Stimulated activated CD4-positive, alpha-beta T cell treated with anti-CD3 and anti-CD28 coated beads, Interleukin-1b, Interleukin-23, amount 100 ng/mL, for 48 hours (primary cell): ENCODE measurements around the gene NHS.
A peak's percentile ranks its signal among the peaks of the same experiment; 100 is the strongest.
"Not testable (repeated sequence)": the region's sequence is repeated elsewhere in the genome, so short reads cannot be mapped to it uniquely, and the experiment has no call there.

Experiments
- DNase-seq: peaks from one replicate; pipeline ENCODE4 v3.0.0-alpha.2; 2020

Gene NHS

DNA sequence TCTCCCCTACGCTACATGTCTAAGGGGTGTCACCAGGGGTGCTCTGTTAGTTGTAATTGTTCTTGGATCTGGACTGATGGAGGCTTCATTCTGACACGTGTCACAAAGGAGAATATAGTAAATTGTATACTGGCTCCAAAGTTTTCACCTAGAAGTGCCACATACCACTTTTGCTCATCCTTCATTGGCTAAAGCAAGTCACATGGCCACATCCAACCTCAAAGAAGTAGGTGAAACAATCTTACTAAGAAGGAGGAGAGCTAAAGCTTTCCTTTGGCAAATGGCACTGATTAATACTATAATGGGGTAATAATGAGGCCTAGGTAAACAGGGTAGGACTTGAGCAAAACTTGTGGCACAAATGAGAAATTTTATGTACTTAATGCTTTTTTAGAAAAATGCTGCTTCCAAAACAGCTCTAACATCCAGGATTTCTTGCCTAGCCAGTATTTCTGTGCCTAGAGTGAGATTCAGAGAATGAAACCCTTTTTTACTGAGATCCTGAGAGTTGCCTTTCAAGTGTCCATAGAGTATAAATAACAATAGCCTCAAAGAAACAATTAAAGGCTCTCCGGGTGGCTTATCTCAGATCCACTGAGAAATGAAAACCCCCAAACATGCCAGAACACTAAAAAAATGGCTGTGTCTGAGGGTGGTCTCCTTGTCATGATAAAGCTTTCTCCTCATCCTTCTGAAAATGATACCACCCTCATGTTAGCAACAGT, 34.7 kb downstream of the NHS start:
- no peak for DNase-seq

DNA sequence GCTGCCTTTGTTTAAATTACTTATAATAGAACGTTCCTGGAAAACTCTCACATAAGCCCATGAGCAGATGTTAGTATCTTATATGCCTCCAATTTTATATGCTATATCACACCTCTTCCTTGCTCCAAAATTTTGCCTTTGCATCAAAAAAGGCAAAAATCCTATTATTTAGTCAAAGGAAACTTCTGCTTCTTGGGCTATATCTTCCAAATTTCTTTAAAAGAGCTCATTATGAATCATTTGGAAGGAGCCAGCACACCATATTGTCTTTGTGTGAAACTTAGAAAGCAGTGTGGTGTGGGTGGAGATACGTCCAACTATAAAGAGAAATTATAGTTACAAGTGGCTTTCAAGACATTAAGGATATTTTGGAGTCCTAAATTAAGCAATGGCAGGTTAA, 35.7 kb downstream of the NHS start:
- no peak for DNase-seq

DNA sequence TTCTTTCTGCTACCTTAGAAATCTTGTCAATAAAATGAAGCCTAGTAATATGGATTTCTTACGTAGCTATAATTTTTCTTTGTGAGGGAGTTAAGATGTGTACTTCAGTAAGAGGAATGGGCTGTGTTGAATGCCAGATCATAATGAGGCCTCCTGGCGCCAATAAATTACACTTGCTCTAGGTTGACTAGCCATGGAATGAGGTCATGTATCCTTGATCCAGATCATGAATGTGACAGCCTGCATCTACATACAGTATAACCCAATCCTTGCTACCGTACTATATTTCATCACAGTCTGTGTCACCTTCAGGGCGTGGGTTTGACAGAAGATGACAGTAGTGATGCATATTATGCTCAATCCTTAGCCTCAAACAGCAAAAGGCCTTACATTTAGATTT, 36.2 kb downstream of the NHS start:
- DNase-seq: no peak

DNA sequence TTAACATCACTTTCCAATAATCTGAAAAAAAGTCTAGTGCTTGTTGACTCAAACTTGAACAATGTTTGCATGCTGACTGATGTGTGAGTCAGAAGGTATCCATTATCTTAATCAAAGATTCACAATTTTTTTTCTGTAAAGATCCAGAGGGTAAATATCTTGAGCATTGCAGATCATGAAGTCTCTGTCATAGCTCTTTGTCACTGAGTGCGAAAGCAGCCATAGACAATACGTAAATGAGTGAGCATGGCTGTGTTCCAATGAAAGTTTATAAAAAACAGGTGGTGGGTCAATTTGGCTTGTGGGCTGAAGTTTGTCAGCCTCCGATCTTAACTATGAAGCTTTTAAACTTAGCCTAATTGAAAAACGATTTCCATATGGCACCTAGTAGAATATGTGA, 37.7 kb downstream of the NHS start:
- no peak for DNase-seq

DNA sequence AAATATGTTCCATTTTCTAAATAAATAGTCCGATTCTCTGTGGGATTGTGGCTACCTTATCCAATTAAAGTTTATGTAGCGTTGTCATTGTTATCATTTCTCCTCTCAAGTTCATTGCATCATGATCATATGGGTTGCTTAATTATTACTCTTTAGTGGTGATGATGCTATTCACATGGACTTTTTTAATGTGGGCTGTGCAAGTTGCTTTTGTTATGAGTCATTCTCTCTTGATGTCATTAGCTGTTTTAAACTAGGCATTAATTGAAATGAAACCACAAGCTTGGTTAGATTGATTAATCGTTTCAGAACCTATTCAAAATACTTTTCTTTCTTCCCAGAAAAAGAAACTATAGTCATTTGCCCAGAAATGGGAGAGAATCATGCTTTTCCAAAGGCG, 38.2 kb downstream of the NHS start:
- no peak for DNase-seq

DNA sequence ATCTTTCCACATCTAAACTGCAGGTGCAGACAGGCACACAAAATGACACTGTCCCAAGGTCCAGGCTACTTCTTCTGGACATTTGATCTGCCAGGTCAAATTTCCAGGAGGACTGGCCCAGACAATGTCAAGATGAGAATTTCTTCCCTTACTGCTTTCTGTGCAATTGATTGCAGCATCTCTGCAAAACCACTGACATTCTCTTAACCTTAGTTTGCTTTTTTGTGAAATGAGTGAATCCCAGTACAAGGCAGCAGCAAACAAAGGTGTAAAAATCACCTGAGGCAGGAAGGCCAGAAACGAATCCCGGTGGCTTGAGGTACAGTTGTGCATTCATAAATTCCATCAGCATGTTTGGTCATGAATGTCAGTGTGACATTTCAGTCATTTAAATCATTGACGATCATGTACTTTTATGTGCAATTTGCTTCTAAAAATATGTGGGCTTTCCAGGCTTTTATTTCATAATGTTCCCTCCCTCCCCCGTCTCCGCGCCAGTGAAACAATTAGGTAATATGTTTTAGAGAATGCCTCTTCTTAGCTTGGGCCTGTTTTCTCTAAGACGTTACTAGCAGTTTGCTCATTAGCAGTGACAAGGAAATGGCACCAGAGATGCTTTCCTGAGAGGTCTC, 39.1 kb downstream of the NHS start:
- DNase-seq: no peak

DNA sequence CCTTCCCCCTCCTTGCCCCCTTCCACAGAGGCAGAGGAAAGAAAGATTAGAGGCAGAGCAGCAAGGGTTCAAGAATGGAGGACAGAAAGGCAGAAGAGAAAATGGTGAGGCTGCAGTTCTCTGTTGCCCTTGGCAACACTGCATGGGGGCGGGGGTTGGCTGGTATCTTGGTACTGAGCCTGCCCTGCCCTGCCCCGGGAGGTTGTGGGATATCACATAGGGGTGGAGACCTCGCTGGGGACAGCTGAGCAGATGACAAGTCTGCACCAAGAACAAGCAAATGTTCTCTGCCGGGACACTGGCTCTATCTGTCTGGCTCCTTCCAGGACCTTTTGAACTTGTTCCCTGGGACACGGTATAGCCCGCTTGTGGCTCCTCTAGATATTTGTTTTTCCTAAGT, 39.8 kb downstream of the NHS start:
- peak; percentile 1 for DNase-seq

DNA sequence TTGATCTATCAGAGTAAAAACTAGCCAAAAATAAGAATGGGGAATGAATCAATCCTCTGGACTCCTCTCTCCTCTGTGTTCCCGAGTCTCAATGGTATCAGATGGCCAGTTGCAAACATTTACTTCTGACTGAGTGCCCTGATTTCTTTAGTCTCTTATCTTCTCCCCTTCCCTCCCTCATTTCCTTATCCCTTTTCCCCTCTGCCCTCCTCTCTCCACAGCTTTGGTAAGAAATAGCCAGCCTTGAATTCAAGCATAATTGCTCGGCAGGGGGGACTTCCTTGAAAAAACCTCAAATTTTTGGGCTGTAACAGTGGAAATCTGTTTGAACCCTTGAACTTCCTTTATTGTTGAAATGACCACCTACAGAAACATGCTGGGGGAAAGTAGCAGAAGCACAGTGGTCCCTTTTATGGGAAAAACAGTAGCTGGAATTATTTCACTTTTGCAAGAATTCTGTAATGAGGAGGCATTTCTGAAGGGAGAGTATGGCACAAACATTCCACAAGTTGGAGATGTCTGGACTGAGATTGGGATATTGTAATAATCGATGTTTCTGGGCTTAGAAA, 40.3 kb downstream of the NHS start:
- no peak for DNase-seq

DNA sequence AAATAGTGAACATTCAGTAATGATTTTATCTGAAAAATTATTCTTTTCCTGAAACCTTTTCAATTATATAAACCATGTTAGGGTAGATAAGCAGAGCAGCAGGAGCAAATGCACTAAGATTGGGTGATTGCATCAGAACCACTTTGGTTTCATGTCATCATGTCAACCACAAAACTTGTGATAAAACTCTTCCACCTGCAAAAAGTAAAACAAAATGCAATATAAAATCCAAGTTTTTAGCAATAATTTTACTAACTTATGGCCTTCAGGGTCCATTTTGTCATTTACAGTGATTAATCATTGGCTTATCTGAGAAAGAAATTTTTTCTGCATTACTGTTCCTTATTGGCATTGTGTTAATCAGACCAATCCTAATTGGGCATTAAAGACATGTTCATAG, 42.4 kb downstream of the NHS start:
- no peak for DNase-seq

DNA sequence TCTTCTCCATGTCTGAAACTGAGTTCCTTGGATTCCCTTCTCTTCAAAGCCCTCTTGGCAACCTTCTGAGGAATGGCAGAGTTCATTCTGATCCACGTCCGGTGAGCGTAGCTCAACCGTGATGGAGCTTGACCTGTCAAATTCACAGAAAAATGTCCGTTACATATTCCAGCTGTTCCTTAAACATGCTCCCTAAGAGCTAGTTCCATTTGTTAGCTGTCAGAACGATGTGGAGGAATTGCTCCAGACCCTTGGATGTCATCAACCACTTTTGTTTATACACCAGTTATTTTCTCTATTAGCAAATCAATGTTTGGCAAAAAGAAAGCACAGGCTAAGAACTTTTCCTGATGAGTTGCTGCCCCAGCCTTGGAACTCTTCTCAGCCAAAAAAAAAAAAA, 50.1 kb downstream of the NHS start:
- no peak for DNase-seq

DNA sequence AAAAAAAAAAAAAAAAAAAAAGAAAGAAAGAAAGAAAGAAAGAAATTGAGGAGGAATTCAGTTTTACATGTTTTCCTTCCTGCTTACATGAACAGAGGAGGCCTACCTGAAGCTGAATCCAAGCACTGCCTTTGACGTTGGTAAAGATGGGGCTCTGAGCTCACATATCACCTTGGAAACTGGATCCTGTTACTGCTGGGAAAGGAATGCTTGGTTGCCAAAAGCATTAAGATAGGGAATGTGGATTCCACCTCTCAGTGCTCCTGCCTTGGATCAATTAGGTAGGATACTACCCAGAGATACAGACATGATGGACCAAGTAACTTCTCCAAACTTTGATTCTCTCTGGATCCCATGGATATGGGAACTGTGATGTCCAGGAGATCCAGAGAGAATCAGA, 50.6 kb downstream of the NHS start:
- DNase-seq: no peak

DNA sequence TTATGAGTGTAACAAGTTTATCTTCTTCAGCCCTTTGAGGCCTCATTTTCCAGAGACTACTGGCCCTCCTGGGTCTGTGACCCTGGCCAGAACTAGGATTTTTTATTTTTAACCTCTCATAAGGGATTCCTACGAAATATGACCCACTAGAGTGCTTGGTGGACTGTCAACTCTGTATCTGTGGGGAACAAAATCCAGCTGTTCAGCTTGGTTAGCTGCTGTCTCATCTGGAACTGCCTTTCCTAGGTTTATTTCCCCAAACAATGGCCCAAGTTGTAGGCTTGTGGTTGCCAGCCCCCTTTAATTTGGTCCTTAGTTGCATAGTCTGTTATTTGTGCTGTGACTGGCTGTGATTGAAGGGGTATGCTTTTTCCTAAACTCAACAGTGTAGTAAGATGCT, 56.2 kb downstream of the NHS start:
- no peak for DNase-seq

DNA sequence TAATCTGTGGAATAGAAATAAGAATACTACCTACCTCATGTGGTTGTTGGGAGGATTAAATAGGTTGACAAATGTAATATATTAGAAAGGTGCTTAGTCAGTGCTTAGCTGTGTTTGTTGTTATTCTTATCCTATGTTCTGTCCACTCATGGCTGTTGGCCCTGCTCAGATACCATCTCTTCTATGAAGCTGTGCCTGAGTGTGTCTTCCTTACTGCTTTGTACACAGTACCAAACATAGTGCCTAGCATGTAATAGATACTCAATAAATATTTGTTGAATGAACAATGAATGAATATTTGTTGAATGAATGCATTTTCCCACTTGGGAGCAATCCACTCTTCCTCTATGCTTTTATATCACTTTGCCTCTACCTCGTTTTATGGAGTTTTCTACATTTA, 57.2 kb downstream of the NHS start:
- DNase-seq: no peak

DNA sequence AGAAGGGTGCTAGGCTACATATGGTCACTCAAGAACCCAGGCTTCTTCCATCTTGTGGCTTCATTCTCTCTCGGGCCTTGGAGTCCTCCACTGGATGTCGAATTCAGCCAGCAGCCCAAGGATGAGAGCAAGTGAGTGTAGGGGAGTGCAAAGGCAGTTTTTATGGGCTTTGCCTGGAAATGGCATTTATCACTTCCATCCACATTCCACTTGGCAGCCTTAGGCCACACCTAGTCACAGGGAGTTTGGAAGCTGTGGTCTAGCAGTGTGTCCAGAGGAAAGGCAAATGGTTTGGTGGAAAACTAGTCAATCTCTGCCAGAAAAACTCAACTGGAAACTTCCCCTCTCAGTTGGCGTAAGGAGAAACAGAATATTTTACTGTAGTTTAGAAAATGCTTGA, 59.0 kb downstream of the NHS start:
- DNase-seq: no peak

DNA sequence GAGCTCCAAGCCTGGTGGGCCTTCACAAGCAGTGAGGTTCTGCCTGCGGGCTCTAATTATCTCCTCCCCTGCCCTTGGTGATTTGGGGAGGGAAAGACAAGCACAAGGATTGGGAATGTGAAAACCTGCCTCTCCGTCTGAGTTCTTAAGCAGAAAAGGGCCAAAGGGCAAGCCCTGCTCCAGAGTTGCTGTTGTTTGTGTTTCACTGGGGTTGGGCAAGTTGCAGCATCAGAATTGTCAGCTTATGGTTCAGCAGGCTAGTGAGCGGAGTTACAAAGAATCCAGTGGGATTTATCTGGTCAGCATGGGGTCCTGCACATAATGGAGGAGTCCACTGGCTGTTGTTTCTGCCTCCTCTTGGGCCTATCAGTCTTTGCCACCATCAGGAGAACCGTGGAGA, 60.5 kb downstream of the NHS start:
- DNase-seq: no peak

DNA sequence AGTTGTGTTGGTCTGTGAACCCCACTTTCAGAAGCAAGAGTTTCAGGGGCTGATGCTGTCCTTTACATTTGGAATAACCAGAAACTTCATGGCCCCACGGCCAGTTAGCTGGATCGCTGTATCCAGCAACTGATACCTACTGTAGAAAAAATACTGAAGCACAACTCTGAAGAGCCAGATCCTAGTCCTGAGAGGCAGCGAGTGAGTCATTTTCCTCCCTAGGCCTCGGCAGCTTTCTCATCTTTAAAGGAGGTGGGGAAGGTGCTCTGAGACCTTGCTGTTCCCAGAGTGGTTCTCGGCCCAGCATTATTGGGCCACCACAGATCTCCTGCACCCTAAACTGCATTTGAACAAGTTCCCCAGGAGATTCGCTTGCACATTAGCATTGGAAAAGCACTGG, 63.2 kb downstream of the NHS start:
- DNase-seq: no peak

DNA sequence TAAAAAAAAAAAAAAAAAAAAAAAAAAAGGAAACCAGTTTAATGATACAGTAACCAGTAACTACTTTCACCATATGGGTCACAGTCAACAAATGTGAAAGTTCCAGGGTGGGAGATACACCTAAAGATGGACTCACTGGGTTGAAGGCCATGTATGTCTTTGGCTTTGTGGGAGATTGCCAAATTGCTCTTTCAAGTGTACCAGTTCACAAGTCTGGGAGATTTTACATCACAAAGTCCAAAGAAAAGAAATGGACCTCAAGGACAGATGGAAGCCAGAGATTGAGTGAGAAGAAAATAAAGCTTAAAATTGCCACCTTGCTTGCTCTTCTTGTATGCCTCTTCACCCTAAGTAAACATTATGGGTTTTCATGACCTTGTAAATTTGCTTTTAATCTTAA, 65.3 kb downstream of the NHS start:
- DNase-seq: no peak

DNA sequence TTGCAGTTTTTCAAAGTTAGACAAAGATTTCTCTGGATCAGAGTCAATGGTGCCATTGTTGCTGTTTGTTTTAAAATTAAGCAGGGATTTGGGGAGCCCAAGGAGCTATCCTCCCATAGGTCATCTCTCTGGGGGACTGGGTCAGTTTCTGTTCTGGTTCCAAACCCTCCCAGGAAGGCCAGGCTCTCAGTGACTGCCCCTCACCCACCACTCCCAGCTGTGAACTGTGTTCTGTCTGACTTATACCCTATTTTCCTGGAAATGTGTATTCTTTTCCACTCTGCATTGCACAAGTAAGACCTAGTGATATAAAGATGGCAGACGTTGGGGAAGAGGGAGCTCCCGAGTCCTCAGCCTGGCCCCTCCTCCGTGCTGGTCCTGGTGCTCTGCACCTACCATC, 65.8 kb downstream of the NHS start:
- DNase-seq: no peak

DNA sequence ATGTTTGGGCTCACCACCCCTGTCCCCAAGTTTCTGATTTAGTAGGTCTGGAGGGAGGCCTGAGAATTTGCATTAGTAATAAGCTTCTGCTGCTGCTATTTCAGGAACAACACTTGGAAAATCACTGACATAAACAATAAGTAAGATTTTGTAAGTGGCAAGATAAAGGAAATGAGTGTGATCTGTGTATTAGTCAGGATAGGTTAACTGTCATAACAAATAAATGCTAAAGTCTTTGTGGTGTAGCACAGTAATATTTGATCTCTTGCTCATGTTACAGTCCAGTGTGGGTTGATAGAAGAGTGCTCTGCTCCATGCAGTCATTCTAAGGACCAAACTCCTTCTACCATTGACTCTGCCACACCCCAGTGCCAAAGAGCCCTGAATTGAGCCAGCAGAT, 67.0 kb downstream of the NHS start:
- DNase-seq: no peak

DNA sequence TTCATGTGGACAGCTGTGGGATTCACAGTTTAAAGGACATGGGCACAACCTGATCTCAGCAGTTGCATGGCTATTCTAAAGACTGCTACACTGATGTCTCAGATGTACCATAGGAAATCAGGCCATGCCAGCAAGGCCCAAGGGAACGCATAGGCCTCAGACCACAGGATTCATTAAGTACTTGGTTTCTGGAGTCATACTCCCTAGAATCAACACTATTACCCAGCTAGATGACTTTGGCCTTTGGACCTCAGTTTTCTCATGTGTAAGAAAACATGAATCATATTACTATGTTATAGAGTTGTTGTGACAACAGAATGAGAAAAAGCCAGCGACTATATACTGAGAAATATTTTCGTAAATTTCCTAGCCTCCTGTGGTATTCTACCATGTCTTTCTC, 67.9 kb downstream of the NHS start:
- DNase-seq: no peak

DNA sequence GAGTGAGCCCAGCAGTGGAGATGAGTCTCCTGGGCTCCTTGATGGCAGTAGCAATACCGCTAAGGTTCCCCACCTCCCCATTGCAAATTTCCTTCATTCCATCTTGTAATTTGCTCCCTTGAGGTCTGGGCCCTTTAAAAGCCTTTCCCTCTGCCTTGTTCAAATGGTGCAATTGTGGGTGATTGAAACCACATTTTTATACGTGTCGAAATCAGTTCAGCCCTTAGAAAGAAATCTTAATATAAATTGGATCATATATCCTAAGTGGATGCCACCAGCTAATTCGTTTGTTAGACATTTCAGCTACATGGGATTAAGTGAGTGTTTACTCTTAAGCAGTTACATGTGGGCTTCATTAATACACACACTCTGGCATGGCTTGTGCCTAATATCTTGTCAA, 68.6 kb downstream of the NHS start:
- no peak for DNase-seq

DNA sequence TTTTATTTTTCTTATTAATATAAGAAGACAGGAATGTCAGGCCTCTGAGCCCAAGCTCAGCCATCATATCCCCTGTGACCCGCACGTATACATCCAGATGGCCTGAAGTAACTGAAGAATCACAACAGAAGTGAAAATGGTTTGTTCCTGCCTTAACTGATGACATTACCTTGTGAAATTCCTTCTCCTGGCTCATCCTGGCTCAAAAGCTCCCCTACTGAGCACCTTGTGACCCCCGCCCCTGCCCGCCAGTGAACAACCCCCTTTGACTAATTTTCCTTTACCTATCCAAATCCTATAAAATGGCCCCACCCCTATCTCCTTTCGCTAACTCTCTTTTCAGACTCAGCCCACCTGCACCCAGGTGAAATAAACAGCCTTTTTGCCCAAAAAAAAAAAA, 71.3 kb downstream of the NHS start:
- DNase-seq: not testable (repeated sequence)

DNA sequence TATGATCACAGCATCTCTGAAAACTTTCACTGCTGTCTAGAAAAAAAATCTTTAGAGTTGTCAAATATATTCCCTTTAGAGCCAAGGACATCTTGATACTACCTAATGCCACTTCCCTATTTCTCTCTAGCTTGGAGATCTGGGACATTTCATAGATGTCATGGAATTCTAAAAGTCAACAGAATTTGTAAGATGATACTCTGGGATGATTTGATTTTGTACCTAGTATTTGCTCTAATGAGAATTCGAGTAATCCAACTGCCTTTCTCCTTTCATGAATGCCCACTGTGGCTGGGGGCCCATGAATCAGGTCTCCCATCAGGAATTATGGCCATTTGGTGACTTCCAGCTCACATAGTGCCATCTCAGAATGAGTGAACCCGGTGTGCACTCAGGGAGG, 73.2 kb downstream of the NHS start:
- DNase-seq: no peak

DNA sequence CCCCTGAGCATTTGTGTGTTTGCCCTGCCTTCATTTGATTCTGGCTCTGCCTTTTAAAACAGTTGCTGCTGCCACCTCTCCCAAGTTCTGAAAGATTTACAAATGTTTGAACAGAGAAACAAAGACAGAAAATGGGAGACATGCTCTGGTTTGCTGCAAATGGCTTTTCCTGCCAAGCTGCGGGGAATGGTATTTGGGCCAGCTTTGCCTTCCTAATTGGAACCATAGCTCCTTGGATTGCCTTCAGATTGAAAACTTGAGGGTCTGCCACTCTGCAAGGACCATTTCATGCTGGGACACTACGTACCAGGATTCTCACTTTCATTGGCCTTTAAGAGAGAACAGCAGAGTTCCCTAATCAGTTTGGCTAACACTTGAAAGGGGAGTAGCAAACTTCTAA, 74.9 kb downstream of the NHS start:
- no peak for DNase-seq

DNA sequence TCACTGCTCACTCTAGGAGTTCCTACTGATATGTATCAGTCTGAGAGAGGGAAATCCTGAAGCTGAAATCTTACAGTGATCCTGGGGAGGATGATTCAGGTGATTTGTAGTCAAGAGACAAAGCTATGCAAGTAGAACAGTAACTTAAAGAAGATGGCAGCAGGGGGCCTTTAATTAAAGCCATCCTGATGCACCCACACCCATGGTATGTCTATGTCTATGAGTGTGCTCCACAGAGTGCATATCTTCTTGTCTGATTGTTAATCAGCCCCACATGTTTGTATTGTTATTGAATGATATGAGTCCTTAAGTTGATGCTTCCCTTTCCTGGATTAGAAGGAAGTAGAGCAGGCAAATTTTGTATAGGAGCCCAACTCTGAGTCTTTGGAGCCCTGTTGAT, 78.8 kb downstream of the NHS start:
- DNase-seq: no peak
